SK-N-SH (cell line): ENCODE measurements around the gene DXO. TPM values are rescaled to one million over a fixed set of nuclear protein-coding genes. Genes with fewer than 3 reads are reported as not detected.
"Not testable (repeated sequence)": the region's sequence is repeated elsewhere in the genome, so short reads cannot be mapped to it uniquely, and the experiment has no call there.

Experiments used
- CTCF ChIA-PET: fragments of 300-600, 350-600 bp; formaldehyde crosslinking; extraction: SDS; loops from one replicate; lab custom pipeline; 2021; lab: Yijun Ruan, JAX
- POLR2A ChIA-PET: fragments of 350-600 bp; sonication (Branson Sonifier 250); formaldehyde crosslinking; extraction: SDS; loops from one replicate; lab custom pipeline; 2020; ENCODE audit warnings: antibody characterized with exemption, inconsistent platforms; lab: Yijun Ruan, JAX
- DNase-seq: peaks from one replicate; pipeline ENCODE4 v3.0.0; 2012
- H2AFZ ChIP-seq: fragments of 200-600 bp; sonication (generic); 2 replicates; pipeline ENCODE4 v1.8.1; 2016; ENCODE audit warnings: antibody characterized with exemption, mild to moderate bottlenecking, low read depth
- H3F3A ChIP-seq: fragments of 200-600 bp; sonication (generic); replicated peaks from 2 replicates; pipeline ENCODE3; 2016; ENCODE audit warnings: antibody characterized with exemption, mild to moderate bottlenecking; ENCODE audit not compliant: insufficient read depth
- H3K27ac ChIP-seq, 2 experiments: fragments of 200-500 bp in 1 of 2; fragments of 200-600 bp in 1 of 2; sonication (Bioruptor generic) in 1 of 2; sonication (generic), shearing (Covaris generic) in 1 of 2; 2 replicates each; pipeline versions ENCODE4 v1.5.1 to v1.6.1; 2014 to 2016; ENCODE audit warnings: low read depth in 2 of 2, inconsistent platforms in 1 of 2, low read length in 1 of 2, mild to moderate bottlenecking in 1 of 2, mixed read lengths in 1 of 2
- H3K27me3 ChIP-seq: fragments of 200-600 bp; sonication (generic), shearing (Covaris generic); 2 replicates; pipeline ENCODE4 v1.6.1; 2016; ENCODE audit warnings: mixed run types; ENCODE audit not compliant: insufficient read depth
- H3K36me3 ChIP-seq, 2 experiments: fragments of 200-500 bp in 1 of 2; fragments of 200-600 bp in 1 of 2; sonication (Bioruptor generic) in 1 of 2; sonication (generic) in 1 of 2; replicated peaks in 1 of 2; 2 replicates each; pipeline versions ENCODE3 to v1.5.1; 2014 to 2016; ENCODE audit warnings: low read length in 1 of 2, mild to moderate bottlenecking in 1 of 2; ENCODE audit not compliant: insufficient read depth in 2 of 2, control insufficient read depth in 1 of 2
- H3K4me1 ChIP-seq, 2 experiments: fragments of 200-500 bp in 1 of 2; fragments of 200-600 bp in 1 of 2; sonication (Bioruptor generic) in 1 of 2; sonication (generic), shearing (Covaris generic) in 1 of 2; 2 replicates each; pipeline versions ENCODE4 v1.5.1 to v1.6.1; 2014 to 2016; ENCODE audit warnings: low read depth in 1 of 2, low read length in 1 of 2, mixed run types in 1 of 2; ENCODE audit not compliant: insufficient read depth in 2 of 2, control insufficient read depth in 1 of 2
- H3K4me2 ChIP-seq: fragments of 200-600 bp; sonication (generic), shearing (Covaris generic); 2 replicates; pipeline ENCODE4 v1.6.1; 2017; ENCODE audit warnings: mixed run types
- H3K4me3 ChIP-seq, 2 experiments: fragments of 200-500 bp in 1 of 2; fragments of 200-600 bp in 1 of 2; sonication (Bioruptor generic) in 1 of 2; sonication (generic), shearing (Covaris generic) in 1 of 2; 2 replicates each; pipeline versions ENCODE4 v1.5.1 to v1.8.1; 2014 to 2016; ENCODE audit warnings: low read depth in 2 of 2, inconsistent platforms in 1 of 2, low read length in 1 of 2, mild to moderate bottlenecking in 1 of 2, mixed read lengths in 1 of 2, moderate library complexity in 1 of 2
- H3K79me2 ChIP-seq: fragments of 200-600 bp; sonication (generic); 2 replicates; pipeline ENCODE4 v1.8.1; 2017; ENCODE audit warnings: mild to moderate bottlenecking; ENCODE audit not compliant: insufficient read depth
- H3K9ac ChIP-seq: fragments of 200-600 bp; sonication (generic); 2 replicates; pipeline ENCODE4 v1.6.1; 2017; ENCODE audit warnings: mixed run types
- H3K9me2 ChIP-seq: fragments of 200-600 bp; sonication (generic); 2 replicates; pipeline ENCODE4 v1.6.1; 2017; ENCODE audit warnings: mixed run types
- H3K9me3 ChIP-seq: fragments of 200-600 bp; sonication (generic); 2 replicates; pipeline ENCODE4 v1.6.1; 2017; ENCODE audit warnings: mixed run types, mild to moderate bottlenecking, moderate library complexity
- H4K20me1 ChIP-seq: fragments of 200-600 bp; sonication (generic); 2 replicates; pipeline ENCODE4 v1.6.1; 2017; ENCODE audit warnings: mild to moderate bottlenecking, mixed run types; ENCODE audit not compliant: insufficient read depth
- ELF1 ChIP-seq: IDR thresholded peaks from 2 replicates; pipeline ENCODE4 v1.4.0; 2012
- EZH2phosphoT487 ChIP-seq: fragments of 200-600 bp; sonication (generic); IDR thresholded peaks from 2 replicates; pipeline ENCODE4 v1.6.1; 2017; ENCODE audit warnings: low read depth, mixed run types, mild to moderate bottlenecking, antibody characterized with exemption, moderate library complexity, borderline replicate concordance
- FOSL2 ChIP-seq: IDR thresholded peaks from 2 replicates; pipeline ENCODE4 v1.4.0; 2012; ENCODE audit warnings: low read depth, mild to moderate bottlenecking, moderate library complexity, borderline replicate concordance
- FOXM1 ChIP-seq: IDR thresholded peaks from 2 replicates; pipeline ENCODE4 v1.4.0; 2012; ENCODE audit warnings: low read depth, mild to moderate bottlenecking
- MEF2A ChIP-seq: IDR thresholded peaks from 2 replicates; pipeline ENCODE4 v1.4.0; 2012; ENCODE audit warnings: low read depth, borderline replicate concordance
- MXI1 ChIP-seq: IDR thresholded peaks from 2 replicates; pipeline ENCODE4 v1.6.1; 2012; ENCODE audit warnings: mild to moderate bottlenecking, low read depth, low read length, improper control_type of control experiment
- RAD21 ChIP-seq: IDR thresholded peaks from 2 replicates; pipeline ENCODE4 v1.6.1; 2012; ENCODE audit warnings: mild to moderate bottlenecking, low read length
- RCOR1 ChIP-seq: fragments of 150-350 bp; IDR thresholded peaks from 2 replicates; pipeline ENCODE4 v1.6.1; 2017; ENCODE audit warnings: antibody characterized with exemption, low read length
- whole genome bisulfite sequencing: methylation state at CpG from one replicate; pipeline ENCODE4 v1.1.6; 2017; ENCODE audit warnings: low lambda C conversion rate; 5-methylcytosine and 5-hydroxymethylcytosine counted together
- polyA plus RNA-seq, 3 experiments: library from polyadenylated mRNA; depleted of rRNA; stranded (reverse); fragments of >200 nt; gene quantifications; 2 replicates each; pipeline ENCODE4 v1.2.3, GENCODE V29; 2012
- TF ChIP-seq, protein P1 (sequence below): IDR thresholded peaks from 2 replicates; pipeline ENCODE4 v1.6.1; 2012; ENCODE audit warnings: mild to moderate bottlenecking, low read depth, low read length, moderate library complexity
- TF ChIP-seq, protein P2 (sequence below): fragments of 150-350 bp; IDR thresholded peaks from 2 replicates; pipeline ENCODE4 v1.6.1; 2017; ENCODE audit warnings: antibody characterized with exemption, low read length, low read depth, borderline replicate concordance
- TF ChIP-seq, protein P3 (sequence below): fragments of 150-350 bp; IDR thresholded peaks from 2 replicates; pipeline ENCODE4 v1.6.1; 2016; ENCODE audit warnings: mild to moderate bottlenecking, low read depth, low read length

The DXO gene
- polyA plus RNA-seq, 1 of the 3 experiments (the other 2 are of a cell fraction): 25.3 TPM

DNA sequence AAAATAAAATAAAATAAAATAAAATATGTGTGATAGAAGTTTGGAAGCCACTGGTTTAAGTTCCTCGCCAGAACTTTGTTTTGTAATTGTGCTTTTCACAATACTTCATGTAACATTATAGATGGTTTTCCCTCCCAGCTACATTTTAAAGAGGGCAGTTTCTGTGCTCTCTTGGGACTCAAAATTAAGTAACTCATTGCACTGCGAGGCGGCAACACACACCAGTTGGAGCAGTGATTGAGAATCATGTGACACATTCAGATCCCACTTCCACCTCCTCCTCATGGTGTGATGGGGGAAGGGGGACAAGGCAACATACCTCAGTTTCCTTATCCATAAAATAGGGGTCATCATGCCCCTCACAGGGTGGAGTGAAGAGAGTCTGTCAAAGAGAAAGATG, 36.9 kb downstream of the DXO start:
- Histone ChIP-seq H3K9ac (no peak overlapping the region), H3K9me2 (no peaks in the 10 kb centered on the region), H3K27ac (no peak overlapping the region), H3F3A (no peaks in the 10 kb centered on the region), H3K4me2 (no peak overlapping the region), H4K20me1 (no peaks in the 10 kb centered on the region), H3K79me2 (no peaks in the 10 kb centered on the region), H2AFZ (no peak overlapping the region), H3K9me3 (no peaks in the 10 kb centered on the region), H3K4me1 (peaks cover 0 to under 1% of the 10 kb centered on the region in 2 experiments; a peak in 1 of 4 replicates), H3K27me3 (no peaks in the 10 kb centered on the region; the same call in 1 of the 2 replicates), H3K4me3 (no peak overlapping the region), H3K36me3 (no peaks in the 10 kb centered on the region)
- no peak for DNase-seq
- ChIA-PET CTCF (interaction anchor here (0.7 to 0.8 kb wide), 2 partner anchors 17 to 868 kb away, joined by 3 to 6 read pairs; no protein-coding TSS in a partner anchor), POLR2A (no interaction called here)
- TF ChIP-seq EZH2phosphoT487 (no peak), RAD21 (no peak), FOSL2 (no peak)
- 63% methylated on average over 3 of the region's 3 CpGs for WGBS

DNA sequence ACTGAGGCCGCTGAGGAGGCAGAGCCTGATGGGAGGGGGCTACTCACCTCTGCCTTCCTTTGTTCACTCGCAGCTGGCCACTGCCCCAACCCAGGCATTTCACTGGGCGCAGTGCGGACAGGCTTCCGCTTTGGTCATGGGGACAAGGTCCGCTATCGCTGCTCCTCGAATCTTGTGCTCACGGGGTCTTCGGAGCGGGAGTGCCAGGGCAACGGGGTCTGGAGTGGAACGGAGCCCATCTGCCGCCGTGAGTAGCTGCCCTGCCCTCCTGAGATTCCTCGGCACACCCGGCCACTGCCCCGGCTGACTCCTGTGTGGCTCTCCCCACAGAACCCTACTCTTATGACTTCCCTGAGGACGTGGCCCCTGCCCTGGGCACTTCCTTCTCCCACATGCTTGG, 38.4 kb downstream of the DXO start:
- Histone ChIP-seq H3K27ac (no peak overlapping the region), H3K9me3 (no peaks in the 10 kb centered on the region), H3K79me2 (no peaks in the 10 kb centered on the region), H3K9me2 (no peaks in the 10 kb centered on the region), H3K4me3 (no peak overlapping the region), H3F3A (no peaks in the 10 kb centered on the region), H3K36me3 (no peaks in the 10 kb centered on the region), H3K4me1 (no peaks in the 10 kb centered on the region), H3K4me2 (no peak overlapping the region), H3K9ac (no peak overlapping the region), H4K20me1 (no peaks in the 10 kb centered on the region), H3K27me3 (no peaks in the 10 kb centered on the region; the same call in 1 of the 2 replicates), H2AFZ (no peak overlapping the region)
- ChIA-PET POLR2A (no interaction called here), CTCF (no interaction called here)
- 46% methylated on average over 9 of the region's 19 CpGs for WGBS
- TF ChIP-seq, protein P1, sequence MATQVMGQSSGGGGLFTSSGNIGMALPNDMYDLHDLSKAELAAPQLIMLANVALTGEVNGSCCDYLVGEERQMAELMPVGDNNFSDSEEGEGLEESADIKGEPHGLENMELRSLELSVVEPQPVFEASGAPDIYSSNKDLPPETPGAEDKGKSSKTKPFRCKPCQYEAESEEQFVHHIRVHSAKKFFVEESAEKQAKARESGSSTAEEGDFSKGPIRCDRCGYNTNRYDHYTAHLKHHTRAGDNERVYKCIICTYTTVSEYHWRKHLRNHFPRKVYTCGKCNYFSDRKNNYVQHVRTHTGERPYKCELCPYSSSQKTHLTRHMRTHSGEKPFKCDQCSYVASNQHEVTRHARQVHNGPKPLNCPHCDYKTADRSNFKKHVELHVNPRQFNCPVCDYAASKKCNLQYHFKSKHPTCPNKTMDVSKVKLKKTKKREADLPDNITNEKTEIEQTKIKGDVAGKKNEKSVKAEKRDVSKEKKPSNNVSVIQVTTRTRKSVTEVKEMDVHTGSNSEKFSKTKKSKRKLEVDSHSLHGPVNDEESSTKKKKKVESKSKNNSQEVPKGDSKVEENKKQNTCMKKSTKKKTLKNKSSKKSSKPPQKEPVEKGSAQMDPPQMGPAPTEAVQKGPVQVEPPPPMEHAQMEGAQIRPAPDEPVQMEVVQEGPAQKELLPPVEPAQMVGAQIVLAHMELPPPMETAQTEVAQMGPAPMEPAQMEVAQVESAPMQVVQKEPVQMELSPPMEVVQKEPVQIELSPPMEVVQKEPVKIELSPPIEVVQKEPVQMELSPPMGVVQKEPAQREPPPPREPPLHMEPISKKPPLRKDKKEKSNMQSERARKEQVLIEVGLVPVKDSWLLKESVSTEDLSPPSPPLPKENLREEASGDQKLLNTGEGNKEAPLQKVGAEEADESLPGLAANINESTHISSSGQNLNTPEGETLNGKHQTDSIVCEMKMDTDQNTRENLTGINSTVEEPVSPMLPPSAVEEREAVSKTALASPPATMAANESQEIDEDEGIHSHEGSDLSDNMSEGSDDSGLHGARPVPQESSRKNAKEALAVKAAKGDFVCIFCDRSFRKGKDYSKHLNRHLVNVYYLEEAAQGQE: no peak
- TF ChIP-seq FOXM1 (no peak), RCOR1 (no peak), MEF2A (no peak), ELF1 (no peak), RAD21 (no peak), MXI1 (no peak)
- TF ChIP-seq, protein P2, sequence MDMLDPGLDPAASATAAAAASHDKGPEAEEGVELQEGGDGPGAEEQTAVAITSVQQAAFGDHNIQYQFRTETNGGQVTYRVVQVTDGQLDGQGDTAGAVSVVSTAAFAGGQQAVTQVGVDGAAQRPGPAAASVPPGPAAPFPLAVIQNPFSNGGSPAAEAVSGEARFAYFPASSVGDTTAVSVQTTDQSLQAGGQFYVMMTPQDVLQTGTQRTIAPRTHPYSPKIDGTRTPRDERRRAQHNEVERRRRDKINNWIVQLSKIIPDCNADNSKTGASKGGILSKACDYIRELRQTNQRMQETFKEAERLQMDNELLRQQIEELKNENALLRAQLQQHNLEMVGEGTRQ: no peak
- TF ChIP-seq, protein P3, sequence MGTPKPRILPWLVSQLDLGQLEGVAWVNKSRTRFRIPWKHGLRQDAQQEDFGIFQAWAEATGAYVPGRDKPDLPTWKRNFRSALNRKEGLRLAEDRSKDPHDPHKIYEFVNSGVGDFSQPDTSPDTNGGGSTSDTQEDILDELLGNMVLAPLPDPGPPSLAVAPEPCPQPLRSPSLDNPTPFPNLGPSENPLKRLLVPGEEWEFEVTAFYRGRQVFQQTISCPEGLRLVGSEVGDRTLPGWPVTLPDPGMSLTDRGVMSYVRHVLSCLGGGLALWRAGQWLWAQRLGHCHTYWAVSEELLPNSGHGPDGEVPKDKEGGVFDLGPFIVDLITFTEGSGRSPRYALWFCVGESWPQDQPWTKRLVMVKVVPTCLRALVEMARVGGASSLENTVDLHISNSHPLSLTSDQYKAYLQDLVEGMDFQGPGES: no peak
- no peak for DNase-seq

DNA sequence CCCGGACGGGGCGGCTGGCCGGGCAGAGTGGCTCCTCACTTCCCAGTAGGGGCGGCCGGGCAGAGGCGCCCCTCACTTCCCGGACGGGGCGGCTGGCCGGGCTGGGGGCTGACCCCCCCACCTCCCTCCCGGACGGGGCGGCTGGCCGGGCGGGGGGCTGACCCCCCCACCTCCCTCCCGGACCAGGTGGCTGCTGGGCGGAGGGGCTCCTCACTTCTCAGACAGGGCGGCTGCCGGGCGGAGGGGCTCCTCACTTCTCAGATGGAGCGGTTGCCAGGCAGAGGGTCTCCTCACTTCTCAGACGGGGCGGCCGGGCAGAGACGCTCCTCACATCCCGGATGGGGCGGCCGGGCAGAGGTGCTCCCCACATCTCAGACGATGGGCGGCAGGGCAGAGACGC, 39.8 kb downstream of the DXO start:
- H3K9me3 ChIP-seq, H3K79me2 ChIP-seq, H3K27ac ChIP-seq, H3K9ac ChIP-seq, H3K4me1 ChIP-seq, H3K27me3 ChIP-seq, H3K4me3 ChIP-seq, POLR2A ChIA-PET, H3K9me2 ChIP-seq, H4K20me1 ChIP-seq, H3K4me2 ChIP-seq, DNase-seq, H3F3A ChIP-seq, H2AFZ ChIP-seq, H3K36me3 ChIP-seq, CTCF ChIA-PET: not testable (repeated sequence)
- 87% methylated on average over 3 of the region's 32 CpGs for WGBS
